C1 segment of cervical spinal cord (tissue), 14 donors: Measurements from ENCODE around the gene HOXC10.

Source experiments
- DNase-seq, 14 donors: peaks; one replicate each; lab custom pipeline; 2025; lab: John Stamatoyannopoulos, UW

The HOXC10 gene

DNA sequence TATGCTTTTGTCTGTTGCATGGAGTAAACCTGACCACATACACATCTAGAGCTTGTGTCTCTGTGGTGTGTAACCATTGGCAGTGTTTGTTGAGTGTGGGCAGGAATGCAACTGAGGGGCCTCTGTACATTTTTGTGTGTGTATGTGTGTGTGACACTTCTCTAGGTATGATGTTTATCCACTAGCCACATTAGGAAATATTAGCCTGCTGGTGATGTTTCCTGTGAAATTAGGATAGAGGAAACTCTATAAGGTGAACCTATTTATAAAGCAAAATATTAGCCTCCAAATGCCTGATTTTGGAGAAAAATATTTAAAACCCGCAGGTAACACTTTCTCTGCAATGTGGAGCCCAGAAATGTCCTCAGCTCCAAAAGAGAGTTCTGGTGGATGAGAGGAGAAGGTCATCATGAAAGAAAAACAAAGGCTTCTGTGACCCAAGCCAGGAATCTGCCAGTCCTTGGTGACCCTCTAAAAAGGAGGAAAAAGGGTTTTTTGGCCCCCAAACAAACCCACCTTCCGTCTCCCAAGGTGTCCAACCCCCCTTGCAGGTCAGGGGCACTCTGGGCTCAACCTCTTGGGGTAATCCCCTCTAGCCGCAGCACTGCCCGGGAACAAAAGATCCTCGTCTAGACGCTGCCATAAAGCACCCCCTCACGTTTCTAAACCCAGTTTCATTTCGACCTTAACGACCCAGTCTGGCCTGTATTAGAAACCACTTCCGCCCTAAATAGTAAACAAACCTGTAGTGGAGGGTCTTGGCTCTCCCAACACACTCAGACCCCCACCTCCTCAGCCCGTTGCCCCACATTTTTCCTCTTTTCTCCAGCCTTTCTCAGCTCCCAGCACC, 7.1 kb upstream of the HOXC10 start:
- DNase-seq, result no peak

DNA sequence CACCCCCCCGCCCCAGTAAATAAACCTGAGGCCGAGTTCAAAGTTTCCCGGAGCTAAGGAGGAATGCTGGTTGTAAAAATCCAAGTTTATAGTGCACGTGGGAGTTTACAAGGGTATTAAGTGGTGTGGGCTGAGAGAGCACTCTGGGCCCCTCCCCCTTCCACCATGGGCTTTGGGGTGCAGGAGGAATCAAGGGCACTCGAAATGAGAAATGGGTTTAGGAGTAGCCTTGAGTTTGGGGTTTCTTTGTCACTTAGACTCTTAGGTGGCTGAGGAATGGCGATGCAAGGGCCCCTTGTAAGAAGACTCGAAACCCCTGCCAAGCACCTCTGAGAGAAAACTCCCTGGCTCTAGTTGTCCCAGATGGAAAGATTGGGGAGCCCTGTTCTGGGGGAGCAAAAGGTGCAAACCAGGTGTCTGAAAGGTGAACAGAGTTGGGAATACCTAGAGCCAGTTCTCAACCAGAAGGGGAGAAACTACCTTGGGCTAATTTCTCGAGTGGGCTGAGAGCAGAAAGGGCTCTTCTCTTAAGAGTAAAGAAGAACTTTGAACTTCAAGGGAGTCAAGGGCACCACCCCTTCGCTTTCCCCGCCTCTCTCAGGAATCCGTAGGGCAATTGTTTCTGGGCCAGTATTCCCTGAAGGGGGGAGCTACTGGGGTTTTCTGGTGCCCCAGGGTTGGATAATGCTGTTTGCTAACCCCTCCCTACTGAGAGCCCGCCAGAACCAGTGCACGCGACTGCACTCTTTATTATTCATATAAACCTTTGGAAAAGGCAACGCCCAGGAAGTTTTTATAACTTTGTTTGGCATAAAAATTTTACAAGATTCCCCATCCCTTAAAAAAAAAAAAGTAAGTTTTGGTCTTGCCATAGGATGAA, 6.2 kb upstream of the HOXC10 start:
- DNase-seq, result no peak

DNA sequence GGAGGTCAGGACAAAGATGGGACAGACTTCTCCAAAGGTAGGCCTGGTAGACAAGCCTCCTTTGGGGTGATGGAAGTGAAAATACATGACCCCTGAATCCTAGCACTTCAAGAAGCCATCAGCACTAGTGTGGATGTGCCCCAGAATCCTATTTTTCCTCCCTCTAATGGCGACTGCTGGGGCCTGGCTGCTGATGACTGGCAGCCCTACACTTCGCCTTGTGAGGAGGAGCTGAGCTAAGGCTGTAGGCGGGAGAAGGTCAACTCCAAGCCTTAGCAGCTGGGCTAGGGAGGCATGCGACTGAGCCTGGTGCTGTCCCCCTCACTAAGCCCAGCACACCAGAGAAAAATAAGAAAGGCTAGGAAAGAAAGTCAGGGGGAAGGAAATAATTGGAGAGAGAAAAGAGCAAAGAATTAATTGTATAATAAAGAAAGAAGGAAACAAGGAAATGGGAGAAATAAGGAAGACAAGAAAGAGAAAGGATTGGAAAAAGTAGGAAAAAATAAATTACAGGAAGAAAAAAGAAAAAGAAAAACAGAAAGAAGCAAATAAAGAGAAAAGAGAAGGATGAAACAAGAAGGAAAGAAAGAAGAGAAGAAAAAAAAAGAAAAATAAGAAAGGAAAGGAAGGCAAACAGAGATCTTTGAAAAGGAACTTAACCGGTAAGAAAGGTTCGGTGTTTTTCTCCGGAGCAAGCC, 4.7 kb upstream of the HOXC10 start:
- DNase-seq, result no peak

DNA sequence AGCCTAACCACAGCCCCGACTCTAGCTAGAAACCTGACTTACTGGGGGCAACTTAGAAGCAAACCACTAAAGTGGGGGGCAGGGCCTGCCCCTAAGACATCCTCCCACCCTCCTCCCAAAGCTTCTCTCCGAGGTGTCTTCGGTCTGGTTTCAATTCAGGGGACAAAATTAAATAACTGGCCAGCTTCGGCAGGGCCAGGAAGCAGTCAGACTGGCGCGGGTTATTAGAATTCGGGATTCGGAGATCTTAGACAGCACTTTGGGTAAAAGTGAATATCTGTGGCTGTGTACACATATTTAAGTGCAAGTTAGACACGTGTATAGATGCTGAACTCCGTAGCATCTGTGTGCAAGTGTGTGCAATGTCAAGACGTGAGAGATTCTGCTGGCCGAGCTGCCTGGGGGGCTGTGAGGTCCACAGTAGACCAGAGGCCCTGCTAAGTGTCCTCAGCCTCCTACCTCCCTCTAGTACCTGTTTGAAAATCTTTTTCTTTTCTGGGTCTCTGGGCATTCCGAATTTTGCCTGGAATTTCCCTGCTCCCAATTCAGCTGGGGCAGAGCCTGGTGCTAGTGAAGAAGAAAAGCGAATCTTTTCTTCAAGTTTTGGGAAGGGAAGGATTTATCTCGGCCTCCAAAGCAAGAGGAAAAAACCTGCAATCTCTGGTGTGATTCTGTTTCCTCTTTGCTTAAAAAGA, 4.0 kb upstream of the HOXC10 start:
- no peak for DNase-seq

DNA sequence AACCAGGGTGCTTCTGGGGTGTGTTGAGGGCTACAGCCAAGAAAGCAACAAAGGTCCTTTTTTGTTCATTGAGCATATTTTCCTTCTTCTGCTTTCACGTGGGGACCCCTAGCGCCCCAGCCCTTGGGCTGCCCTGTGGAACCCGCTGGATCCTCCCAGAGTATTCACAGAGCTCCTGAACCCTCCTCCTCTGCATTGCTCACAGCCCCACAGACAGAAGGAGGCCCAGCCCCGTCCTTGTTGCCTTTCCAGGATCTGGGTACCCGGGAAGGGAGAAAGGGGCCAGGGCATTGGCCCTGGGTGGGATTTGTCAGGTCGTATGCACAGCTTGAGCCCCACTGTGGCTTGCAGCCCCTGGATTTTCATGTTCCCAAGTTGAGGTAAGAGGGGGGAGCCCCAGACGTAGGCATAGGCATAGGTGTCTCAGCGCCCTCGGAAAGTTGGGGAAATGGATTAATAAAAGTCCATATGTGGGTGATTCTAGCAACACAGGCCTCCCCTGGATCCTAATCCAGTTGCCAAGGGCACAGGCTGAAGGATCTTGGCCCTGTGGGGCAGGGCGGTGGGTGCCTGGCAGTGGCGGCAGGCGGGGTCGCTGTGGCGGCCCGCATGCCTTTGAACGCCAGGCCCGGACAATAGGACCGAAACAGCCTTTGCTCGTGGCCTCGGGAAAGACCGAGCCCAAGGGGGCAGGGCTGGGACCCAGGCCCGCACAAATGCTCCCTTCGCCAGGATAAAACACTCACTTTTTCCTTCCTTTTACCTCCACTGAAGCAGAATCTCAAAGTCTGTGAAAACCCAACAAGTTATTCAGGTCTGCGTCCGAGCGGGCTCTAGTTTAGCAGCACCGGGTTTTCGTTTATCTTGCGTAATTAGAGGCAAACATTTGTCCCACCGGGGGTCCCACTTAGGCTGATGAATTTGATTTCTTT, 3.0 kb upstream of the HOXC10 start:
- DNase-seq, result no peak

DNA sequence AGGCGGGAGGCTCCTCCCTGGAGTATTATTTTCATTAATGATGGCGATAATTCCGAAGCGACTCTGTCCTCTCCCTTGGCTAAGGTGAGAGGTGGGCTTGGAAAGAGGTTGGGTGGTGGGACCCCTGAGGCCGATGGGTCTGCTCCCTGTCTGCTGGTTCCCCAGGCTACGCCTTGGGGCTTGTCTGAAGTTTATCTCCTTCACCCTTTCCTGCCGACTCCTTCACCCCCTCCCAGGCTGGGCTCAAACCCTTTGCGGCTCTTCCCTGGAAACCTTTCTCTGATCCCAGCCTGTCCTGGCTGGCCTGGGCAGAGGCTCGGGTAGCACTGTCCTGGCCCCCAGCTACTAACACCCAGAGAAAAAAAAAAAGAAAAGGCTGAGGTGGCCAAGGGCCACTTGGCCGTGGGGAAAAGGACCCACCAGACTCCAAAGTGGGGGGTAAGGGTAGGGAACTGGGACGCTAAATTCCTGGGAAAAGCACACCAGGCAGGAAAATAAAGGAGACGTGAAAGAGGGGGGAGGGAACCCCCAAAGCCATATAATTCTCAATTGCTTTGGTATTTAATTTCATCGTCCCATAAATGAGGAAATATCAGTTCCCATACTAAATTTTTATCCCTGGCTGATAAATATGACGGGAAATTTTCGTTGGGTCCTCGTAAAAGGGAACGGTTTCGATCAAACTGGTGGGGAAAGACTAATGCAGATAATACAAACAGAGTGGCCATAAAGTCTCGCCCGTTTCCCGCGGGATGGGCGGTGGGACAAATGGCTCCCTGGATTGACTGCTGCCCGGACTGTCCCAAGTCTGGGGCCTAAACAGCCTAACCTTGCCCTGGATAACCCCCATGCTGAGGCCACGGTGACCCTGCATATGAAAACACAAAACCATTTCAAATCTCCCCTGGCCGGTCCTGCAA, 2.0 kb upstream of the HOXC10 start:
- DNase-seq, result no peak

DNA sequence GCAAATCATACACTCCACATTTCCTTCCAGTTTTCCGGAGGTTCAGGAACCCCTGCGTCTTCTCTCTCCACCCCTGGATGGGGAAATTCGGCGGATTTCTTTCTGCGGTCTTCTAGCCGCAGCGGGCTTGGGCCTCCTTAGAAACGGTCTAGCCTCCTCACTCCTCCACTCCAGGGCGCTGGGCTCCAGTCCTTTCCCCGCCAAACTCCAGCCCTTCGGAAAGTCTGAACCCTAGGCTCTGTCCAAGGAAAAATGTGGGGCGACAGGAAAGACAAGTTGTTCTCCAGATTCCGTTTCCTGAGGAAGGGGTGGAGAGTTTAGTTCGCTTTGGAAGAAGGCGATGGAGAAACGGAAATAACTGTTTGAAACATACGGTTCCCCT, 1.4 kb upstream of the HOXC10 start:
- no peak for DNase-seq

DNA sequence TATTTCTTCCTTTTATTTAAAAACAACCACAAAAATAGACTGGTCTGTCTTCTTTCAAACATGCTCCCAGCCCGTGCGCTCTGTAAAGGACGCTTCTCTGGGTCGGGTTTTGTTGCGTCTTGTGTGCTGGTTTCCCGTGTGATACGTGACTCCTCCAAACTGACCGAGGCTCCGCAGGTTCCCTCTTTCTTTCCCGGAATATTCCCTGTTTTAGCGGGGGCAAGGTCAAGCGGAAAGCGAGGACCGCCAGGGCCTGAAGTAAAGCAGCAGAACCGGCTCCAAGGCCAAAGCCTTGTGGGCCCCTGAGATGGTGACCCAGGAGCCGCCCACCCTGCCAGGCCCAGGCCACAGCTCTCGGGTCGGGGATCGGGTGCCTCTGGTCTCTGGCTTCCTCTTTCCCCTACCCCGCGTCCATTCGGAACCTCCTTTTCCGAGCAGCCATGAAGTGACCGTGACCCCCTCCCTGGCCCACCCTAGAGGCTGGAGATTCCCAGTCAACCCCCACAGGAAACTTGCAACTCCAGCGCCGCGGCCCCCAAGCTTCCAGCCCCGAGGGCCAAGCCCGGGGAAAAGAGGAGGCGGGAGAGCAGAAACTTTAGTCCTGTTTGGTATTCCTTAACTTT, 885 bp upstream of the HOXC10 start:
- DNase-seq, result no peak

DNA sequence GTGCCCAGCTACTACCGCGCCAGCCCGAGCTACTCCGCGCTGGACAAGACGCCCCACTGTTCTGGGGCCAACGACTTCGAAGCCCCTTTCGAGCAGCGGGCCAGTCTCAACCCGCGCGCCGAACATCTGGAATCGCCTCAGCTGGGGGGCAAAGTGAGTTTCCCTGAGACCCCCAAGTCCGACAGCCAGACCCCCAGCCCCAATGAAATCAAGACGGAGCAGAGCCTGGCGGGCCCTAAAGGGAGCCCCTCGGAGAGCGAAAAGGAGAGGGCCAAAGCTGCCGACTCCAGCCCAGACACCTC, 697 bp downstream of the HOXC10 start:
- no peak for DNase-seq

DNA sequence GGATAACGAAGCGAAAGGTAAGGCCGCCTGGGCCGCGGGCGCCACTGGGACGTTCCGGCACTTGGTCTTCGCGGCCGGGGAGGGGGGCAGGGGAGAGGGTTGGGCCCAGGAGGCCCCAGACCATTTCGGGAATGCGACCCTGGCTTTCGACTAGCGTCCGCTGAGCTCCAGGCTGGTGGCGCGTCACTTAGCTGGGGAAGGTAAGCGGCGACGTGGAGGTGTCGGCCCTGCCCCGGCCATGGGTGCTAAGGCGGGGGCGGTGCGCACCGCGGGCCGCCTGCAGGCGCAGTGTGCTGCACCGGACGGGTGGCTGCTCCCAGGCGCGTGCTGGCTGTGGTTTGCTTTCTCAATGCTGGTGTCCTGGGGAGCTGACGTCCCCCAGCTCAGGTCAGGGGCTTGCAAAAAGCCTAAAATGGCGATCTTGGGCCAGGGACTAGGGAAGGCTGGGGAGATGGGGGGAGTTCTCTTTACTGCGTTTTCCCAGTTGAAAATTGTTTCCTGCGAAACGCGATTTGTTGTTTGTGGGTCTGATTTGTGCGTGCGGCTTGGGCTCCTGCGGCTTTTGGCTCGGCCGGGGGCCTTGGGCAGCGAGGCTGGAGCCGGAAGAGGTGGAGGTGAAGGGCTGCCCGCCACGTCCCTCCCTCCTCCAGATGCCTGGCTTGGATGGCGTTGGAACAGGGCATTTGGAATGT, 1.2 kb downstream of the HOXC10 start:
- no peak for DNase-seq

DNA sequence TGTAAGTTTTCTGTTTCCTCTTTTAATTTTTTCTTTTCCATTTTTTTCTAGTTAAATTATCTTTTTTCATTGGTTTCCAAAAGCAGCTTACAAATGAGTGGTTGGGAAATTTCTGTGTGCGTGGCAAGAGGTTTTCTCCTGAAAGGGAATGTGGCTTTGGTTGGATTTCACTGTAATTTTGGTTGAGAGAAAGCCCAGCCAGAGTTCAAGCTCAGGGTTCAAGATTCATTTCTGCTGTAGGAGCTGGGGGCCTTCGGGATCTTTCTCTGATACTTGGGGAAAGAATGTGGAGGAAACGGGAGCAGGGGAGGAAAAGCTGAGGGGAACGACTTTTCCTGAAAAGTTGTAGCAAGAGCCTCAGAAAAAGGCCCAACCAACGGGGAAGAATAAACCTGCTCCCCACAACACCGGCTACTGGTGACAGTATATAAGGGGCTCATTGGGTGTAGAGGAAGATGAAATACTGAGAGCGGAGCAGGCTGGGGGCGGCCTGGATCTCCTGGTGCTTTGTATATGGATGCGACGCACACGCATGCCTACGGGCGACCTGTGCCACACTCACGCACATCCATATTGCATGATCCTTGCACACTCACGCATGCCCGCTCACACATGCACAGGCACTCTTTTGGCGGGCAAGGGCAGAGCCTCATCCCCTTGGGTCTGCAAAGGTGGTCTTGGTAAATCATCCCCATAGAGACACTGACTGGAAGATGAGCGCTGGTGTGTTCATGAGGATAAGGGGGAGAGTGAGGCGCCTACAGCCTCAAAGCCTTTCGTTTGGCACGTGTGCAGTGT, 1.9 kb downstream of the HOXC10 start:
- no peak for DNase-seq

DNA sequence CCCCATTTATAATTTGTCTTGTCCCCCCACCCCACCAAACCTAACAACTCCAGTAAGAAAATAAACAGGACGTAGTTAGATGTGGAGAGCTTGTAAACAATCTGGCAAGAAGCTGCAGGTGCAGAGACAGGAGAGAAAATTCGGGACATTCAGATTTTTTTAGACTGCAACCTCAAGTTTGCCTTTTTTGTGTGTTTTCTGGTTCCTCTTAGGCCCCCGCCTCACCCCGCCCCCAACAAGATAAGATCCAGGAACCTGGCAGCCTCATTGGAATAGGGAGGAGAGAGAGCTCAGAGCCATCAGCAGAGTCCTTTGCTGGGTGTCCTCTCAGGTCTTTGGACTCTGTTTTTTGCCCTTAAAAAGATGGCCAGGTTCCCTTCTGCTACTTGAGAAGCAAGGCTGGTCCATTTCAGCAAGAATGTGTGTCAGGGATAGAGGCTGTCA, 2.9 kb downstream of the HOXC10 start:
- no peak for DNase-seq

DNA sequence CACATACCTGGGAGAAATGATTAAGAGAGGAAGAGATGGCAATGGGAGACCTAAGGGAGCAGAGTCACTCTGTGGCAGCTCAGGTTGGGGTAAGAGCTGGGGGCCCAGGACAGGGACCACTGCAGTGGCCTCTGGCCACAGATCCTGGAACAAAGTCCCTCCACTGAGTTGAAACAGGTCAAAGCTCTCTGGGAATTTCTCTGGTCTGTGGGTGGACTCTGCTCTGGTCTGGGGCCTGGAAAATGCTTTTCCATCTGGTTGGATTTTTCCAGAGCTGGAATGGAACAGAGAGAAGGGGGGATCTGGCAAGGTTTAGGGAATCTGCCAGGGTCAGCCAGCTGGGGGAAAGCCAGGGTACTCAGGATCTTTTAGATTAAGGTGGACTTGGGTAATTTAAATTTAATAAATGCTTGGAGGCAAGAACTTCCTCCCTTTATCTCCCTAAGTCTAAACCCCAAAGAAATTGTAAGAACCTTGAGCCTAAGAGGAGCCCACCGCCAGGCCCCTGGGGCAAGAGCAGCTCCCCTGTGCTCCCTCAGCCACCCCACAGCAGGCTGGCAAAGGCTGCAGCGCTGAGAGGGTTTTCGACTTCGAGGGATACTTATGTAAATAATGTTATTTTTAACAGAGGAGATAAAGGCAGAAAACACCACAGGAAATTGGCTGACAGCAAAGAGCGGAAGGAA, 3.7 kb downstream of the HOXC10 start:
- no peak for DNase-seq

DNA sequence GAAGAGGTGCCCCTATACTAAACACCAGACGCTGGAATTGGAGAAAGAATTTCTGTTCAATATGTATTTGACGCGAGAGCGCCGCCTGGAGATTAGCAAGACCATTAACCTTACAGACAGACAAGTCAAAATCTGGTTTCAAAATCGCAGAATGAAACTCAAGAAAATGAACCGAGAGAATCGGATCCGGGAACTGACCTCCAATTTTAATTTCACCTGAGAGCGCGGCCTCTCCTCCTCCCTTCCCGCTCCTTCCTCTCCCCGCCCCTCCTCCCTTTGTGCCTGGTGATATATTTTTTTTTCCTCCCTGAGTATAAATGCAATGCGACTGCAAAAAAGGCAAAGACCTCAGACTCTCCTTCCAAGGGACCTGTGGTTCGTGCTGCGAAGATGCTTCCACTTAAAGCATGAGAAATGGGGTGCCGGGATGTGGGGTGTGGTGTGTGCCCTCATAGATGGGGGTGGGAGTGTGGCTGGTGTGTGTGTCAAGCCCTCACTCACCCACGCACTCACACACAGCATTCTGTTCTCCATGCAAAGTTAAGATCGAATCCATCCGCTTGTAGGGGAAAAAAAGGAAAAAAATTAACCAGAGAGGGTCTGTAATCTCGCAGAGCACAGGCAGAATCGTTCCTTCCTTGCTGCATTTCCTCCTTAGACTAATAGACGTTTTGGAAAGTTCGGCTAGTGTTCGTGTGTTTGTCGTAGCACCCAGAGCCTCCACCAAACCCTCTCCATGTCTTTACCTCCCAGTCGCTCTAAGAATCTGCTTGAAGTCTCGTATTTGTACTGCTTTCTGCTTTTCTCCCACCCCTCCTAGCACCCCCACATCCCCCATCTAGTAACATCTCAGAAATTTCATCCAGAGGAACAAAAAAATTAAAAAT, 4.5 kb downstream of the HOXC10 start:
- DNase-seq, result no peak

DNA sequence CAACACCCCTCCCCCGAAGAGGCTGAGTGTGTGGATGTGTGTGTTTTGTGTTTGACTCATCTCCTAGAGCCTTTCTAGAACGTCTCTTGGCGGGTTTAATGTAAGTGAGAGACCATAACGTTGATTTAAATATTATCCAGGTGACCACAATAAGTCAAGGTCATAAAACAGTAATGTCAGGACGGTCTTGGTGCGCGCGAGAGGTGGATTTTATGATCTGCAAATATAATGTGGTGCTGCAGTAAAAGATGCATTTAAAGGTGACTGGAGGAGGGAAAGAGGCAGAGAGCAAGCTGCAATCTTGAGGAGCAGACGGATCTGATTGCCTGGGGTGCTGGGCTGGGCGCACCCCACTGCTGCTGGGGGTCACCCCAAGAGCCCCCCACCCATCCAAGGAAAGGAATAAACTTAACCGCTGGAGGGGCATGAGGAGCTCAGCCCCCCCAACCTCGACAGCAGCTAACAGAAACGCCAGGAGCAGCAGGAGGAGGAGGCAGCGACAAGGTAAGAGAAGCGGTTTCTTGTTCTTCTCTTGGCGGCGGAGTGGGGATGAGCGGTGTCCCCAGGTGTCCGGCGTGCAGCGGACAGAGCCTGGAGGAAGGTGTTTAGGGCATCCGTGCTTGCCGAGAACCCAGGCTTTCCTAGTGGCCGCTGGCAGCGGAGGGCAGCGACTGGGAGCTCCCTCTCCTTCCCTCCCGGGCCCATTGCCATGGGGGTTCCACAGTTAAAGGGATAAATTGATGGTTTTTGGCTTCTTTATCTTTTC, 5.5 kb downstream of the HOXC10 start:
- DNase-seq, result no peak
